Spleen (tissue), 11 donors: Measurements from ENCODE around the gene LYRM4. TPM values are rescaled to one million over a fixed set of nuclear protein-coding genes. Genes with fewer than 3 reads are reported as not detected.

Source experiments
- DNase-seq: peaks from one replicate; pipeline ENCODE4 v3.0.0-alpha.2; 2020
- H3K27ac ChIP-seq, 8 donors: fragments of 200-600 bp; sonication (generic) in 7 of 8; 1 replicate in 4 of 8; 2 replicates in 4 of 8; pipeline versions ENCODE4 v1.5.0 to v1.8.0; 2016 to 2021; ENCODE audit warnings: inconsistent platforms in 4 of 8, mild to moderate bottlenecking in 4 of 8, moderate library complexity in 1 of 8
- H3K27me3 ChIP-seq, 7 donors: fragments of 200-600 bp; sonication (generic) in 6 of 7; replicated peaks in 1 of 7; 1 replicate in 4 of 7; 2 replicates in 3 of 7; pipeline versions ENCODE4 v1.5.0 to v1.8.0; 2016 to 2021; ENCODE audit warnings: inconsistent platforms in 3 of 7, mild to moderate bottlenecking in 1 of 7
- H3K36me3 ChIP-seq, 6 donors: fragments of 200-600 bp; sonication (generic) in 5 of 6; 1 replicate in 4 of 6; 2 replicates in 2 of 6; pipeline versions ENCODE4 v1.5.0 to v1.8.0; 2016 to 2021; ENCODE audit warnings: inconsistent platforms in 2 of 6
- H3K4me1 ChIP-seq, 6 donors: fragments of 200-600 bp; sonication (generic) in 5 of 6; 1 replicate in 3 of 6; 2 replicates in 3 of 6; pipeline versions ENCODE4 v1.5.0 to v1.8.0; 2016 to 2021; ENCODE audit warnings: inconsistent platforms in 3 of 6
- H3K4me3 ChIP-seq, 8 donors: fragments of 200-600 bp; sonication (generic) in 7 of 8; 1 replicate in 4 of 8; 2 replicates in 4 of 8; pipeline versions ENCODE4 v1.5.0 to v1.8.0; 2016 to 2021; ENCODE audit warnings: inconsistent platforms in 4 of 8, mild to moderate bottlenecking in 4 of 8, moderate library complexity in 2 of 8
- H3K9me3 ChIP-seq, 8 donors: fragments of 200-600 bp; sonication (generic) in 7 of 8; 1 replicate in 4 of 8; 2 replicates in 4 of 8; pipeline versions ENCODE4 v1.5.0 to v1.8.0; 2016 to 2021; ENCODE audit warnings: inconsistent platforms in 4 of 8
- POLR2A ChIP-seq, 3 donors: fragments of 450-650 bp; IDR thresholded peaks; one replicate each; pipeline ENCODE4 v1.5.1; 2017; ENCODE audit warnings: antibody characterized with exemption in 3 of 3, mild to moderate bottlenecking in 1 of 3
- POLR2AphosphoS5 ChIP-seq, 3 donors: sonication (generic); formaldehyde crosslinking; IDR thresholded peaks; one replicate each; pipeline ENCODE4 v1.5.1; 2017; ENCODE audit warnings: antibody characterized with exemption in 3 of 3
- WGBS, 5 donors: extraction: QIAGEN DNeasy Blood & Tissue Kit in 3 of 5; methylation state at CpG; one replicate each; pipeline versions ENCODE4 v1.1.5 to v1.1.7; 2013 to 2018; 5-methylcytosine and 5-hydroxymethylcytosine counted together
- intact Hi-C: fragments of 100-400 bp; cut with DNase I; formaldehyde crosslinking; loops from one replicate; pipeline ENCODE4 v1.15.0; 2023; ENCODE audit warnings: low total_unique reads
- polyA plus RNA-seq, 3 donors: library from polyadenylated mRNA; stranded (reverse); fragments of 200-250 nt; gene quantifications; one replicate each; pipeline ENCODE4 v1.2.1, GENCODE V29; 2013
- total RNA-seq, 7 donors: library from RNA; depleted of rRNA in 3 of 7; stranded (reverse); fragments of >200 nt in 3 of 7; fragmentation: NEBNext Ultra II Directional in 4 of 7; extraction: Animal tissue kit (Norgen Biotek cat#: 25700) in 4 of 7; gene quantifications; one replicate each; pipeline versions ENCODE4 v1.1.0 to v1.2.1, GENCODE V29; 2016 to 2021
- TF ChIP-seq, protein P1 (sequence below), 11 experiments: fragments of 200-600 bp in 7 of 11; fragments of 450-650 bp in 4 of 11; sonication (generic) in 4 of 11; IDR thresholded peaks in 8 of 11; conservative IDR thresholded peaks in 3 of 11; 1 replicate in 7 of 11; 2 replicates in 4 of 11; pipeline versions ENCODE4 v1.4.0 to v1.8.0; 2016 to 2021; ENCODE audit warnings: antibody characterized with exemption in 11 of 11, inconsistent platforms in 4 of 11, mild to moderate bottlenecking in 1 of 11
- donor health status: healthy with polysubstance abuse.
- donor health status: DM: no; HTN: no; CAD: no; lungs with moderate emphysema.
- donor health status: DM: no; HTN: no; CAD: no.
- donor health status: Bipolar disorder and iron deficiency.
- donor health status: healthy.
- donor health status: DM: no; HTN: no; CAD: no.
- donor health status: DM: yes; HTN: yes; CAD: no.

The LYRM4 gene
- total and polyA plus RNA-seq, 10 donors, result 32.1 to 58.1 (median 38.7) TPM

DNA sequence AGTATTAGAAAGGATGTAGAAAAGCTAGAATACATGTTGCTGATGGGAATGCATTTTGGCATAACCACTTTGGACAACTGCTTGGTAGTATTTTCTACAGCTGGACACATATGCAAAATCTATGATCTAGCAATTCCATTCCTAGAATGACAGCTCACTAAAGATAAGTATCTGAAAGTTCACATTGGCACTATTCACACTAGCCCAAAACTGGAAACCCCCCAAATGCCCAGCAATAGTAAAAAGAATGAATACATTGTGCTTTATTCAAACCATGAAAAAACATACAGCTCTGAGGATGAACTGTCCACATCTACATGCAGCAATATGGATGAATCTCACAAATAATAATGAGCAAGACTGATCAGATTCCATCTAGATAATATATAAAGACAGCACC, 96.7 kb downstream of the LYRM4 start:
- no peak for DNase-seq
- no peak overlapping the region for H3K27ac ChIP-seq
- H3K9me3 ChIP-seq, result no peaks in the 10 kb centered on the region
- no peak overlapping the region for H3K4me3 ChIP-seq
- no peaks in the 10 kb centered on the region for H3K27me3 ChIP-seq
- H3K4me1 ChIP-seq, result no peaks in the 10 kb centered on the region
- TF ChIP-seq, protein P1, sequence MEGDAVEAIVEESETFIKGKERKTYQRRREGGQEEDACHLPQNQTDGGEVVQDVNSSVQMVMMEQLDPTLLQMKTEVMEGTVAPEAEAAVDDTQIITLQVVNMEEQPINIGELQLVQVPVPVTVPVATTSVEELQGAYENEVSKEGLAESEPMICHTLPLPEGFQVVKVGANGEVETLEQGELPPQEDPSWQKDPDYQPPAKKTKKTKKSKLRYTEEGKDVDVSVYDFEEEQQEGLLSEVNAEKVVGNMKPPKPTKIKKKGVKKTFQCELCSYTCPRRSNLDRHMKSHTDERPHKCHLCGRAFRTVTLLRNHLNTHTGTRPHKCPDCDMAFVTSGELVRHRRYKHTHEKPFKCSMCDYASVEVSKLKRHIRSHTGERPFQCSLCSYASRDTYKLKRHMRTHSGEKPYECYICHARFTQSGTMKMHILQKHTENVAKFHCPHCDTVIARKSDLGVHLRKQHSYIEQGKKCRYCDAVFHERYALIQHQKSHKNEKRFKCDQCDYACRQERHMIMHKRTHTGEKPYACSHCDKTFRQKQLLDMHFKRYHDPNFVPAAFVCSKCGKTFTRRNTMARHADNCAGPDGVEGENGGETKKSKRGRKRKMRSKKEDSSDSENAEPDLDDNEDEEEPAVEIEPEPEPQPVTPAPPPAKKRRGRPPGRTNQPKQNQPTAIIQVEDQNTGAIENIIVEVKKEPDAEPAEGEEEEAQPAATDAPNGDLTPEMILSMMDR (IDR thresholded peaks at IDR 0.05 in 8 of 11, conservative IDR thresholded peaks at IDR 0.05 in 3 of 11), result no peak
- TF ChIP-seq POLR2AphosphoS5 (IDR thresholded peaks at IDR 0.05) (no peak), POLR2A (IDR thresholded peaks at IDR 0.05) (no peak)
- no peaks in the 10 kb centered on the region for H3K36me3 ChIP-seq
- intact Hi-C loops, result no loop called here

DNA sequence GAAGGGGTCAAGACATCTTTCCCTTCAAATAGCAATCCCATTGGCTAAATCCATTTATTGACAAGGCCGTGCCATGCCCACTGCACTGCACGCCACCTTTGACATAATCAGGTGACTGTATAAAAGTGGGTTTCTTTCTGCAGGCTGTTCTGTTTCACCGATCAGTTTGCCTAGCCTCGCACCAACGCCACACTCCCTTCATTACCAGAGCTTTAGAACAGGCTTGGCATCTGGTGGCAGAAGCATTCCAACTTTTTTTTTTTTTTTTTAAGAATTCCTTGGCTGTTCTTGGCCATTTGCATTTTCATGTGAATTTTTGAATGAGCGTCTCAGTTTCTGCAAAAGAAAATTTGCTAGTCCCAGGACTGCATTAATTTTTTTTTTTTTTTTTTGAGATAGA, 97.5 kb downstream of the LYRM4 start:
- Histone ChIP-seq H3K9me3 (no peaks in the 10 kb centered on the region), H3K27ac (no peak overlapping the region), H3K4me3 (no peak overlapping the region), H3K27me3 (no peaks in the 10 kb centered on the region), H3K4me1 (no peaks in the 10 kb centered on the region), H3K36me3 (no peaks in the 10 kb centered on the region)
- WGBS, 5 donors, result 96 to 100% (median 98%) methylated on average over 6 of the region's 6 CpGs
- no peak for DNase-seq
- intact Hi-C loops, result no loop called here
- TF ChIP-seq POLR2A (IDR thresholded peaks at IDR 0.05) (no peak), POLR2AphosphoS5 (IDR thresholded peaks at IDR 0.05) (no peak)
- TF ChIP-seq, protein P1 (IDR thresholded peaks at IDR 0.05 in 8 of 11, conservative IDR thresholded peaks at IDR 0.05 in 3 of 11), result no peak

DNA sequence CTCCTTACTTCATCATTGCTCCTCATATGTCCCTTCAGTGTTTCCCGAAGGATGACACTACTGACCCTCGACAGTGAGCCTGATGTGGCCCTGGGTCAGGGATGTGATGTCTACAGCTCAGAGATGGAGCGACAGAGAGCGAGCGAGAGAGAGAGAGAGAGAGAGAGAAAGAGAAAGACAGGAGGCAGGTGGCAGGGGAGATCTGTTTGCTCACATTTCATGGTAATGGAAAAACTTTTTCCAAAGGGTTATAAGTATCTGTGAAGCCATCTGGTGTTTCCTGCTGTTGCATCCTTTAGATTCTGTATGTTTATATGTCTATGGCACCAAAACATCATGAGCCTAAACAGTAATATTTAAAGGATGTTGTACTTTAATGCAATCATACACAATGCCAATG, 98.4 kb downstream of the LYRM4 start:
- Histone ChIP-seq H3K4me3 (no peak overlapping the region), H3K4me1 (no peaks in the 10 kb centered on the region), H3K9me3 (no peaks in the 10 kb centered on the region), H3K36me3 (no peaks in the 10 kb centered on the region), H3K27me3 (no peaks in the 10 kb centered on the region), H3K27ac (no peak overlapping the region)
- 82 to 97% (median 88%) methylated on average over 5 of the region's 5 CpGs for WGBS, 5 donors
- intact Hi-C loops, result no loop called here
- no peak for DNase-seq
- TF ChIP-seq, protein P1 (IDR thresholded peaks at IDR 0.05 in 8 of 11, conservative IDR thresholded peaks at IDR 0.05 in 3 of 11), result no peak
- TF ChIP-seq POLR2A (IDR thresholded peaks at IDR 0.05) (no peak), POLR2AphosphoS5 (IDR thresholded peaks at IDR 0.05) (no peak)

DNA sequence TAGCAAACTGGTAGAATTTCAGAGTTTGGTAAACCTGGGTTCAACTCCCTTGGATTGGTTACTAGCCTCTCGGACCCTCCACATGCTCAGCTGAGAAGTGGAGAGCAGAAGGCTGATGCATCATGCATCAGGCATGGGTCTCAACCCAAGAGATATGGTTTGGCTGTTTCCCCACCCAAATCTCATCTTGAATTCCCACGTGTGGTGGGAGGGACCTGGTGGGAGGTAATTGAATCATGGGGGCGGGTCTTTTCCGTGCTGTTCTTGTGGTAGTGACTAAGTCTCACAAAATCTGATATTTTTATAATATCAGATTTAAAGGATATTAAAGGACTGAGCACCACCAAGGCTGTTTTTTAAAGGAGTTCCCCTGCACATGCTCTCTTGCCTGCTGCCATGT, 100.5 kb downstream of the LYRM4 start:
- H3K36me3 ChIP-seq, result no peaks in the 10 kb centered on the region
- DNase-seq, result no peak
- no peak overlapping the region for H3K4me3 ChIP-seq
- WGBS, 5 donors, result 85 to 98% (median 92%) methylated on average over 4 of the region's 4 CpGs
- TF ChIP-seq, protein P1 (IDR thresholded peaks at IDR 0.05 in 8 of 11, conservative IDR thresholded peaks at IDR 0.05 in 3 of 11), result no peak
- no peak for TF ChIP-seq POLR2AphosphoS5 (IDR thresholded peaks at IDR 0.05)
- TF ChIP-seq POLR2A (IDR thresholded peaks at IDR 0.05), result no peak
- H3K4me1 ChIP-seq, result no peaks in the 10 kb centered on the region
- intact Hi-C loops, result no loop called here
- H3K9me3 ChIP-seq, result no peaks in the 10 kb centered on the region
- H3K27me3 ChIP-seq, result no peaks in the 10 kb centered on the region
- H3K27ac ChIP-seq, result no peak overlapping the region
